Middle frontal gyrus (tissue), 1 donor: ENCODE results near the gene BEST1.

Source experiments
- DNase-seq: peaks from one replicate; pipeline ENCODE4 v3.0.0-alpha.2; 2015; ENCODE audit warnings: low spot score; ENCODE audit errors: extremely low spot score

The BEST1 gene

GRCh38 chr11:61950035-61950547 lies at the start of gene BEST1:
Gene BEST1 (plus strand): TSS chr11:61950351. CDS start chr11:61951807, 1,456 bp downstream.
- DNase-seq: no peak

- no peak for DNase-seq
These were observed 48.8 kb upstream of the BEST1 start for GRCh38 chr11:61901397-61901796.

- DNase-seq: no peak
These were observed 47.8 kb upstream of the BEST1 start for GRCh38 chr11:61902313-61902712.

GRCh38 chr11:61903845-61904244 lies 46.3 kb upstream of the BEST1 start:
- DNase-seq: no peak

DNA sequence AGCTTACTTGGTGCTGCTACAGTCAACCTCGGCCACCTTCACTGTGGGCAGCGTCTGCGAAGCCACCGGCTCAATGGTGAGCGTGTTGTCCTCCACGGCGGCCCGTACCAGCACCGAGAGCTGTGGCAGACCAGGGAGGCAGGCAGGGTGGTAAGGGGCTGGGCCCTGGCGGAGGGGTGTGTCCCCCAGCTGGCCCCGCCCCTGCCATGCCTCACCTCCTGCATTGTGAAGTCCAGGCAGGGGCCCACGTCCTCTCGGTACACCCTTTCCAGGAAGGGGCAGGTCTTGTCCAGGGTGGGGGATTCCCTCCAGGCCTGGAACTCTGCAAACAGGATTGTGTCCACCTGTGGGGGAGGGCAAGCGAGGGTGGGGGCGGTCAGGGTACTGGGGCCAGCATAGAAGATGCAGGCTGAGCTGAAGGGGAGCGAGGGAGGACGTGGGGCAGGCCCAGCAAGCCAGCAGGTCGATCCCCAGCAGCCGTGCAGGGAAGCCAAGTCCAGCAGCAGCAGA lies 45.6 kb upstream of the BEST1 start:
- DNase-seq: no peak

GRCh38 chr11:61905067-61905696 lies 45.0 kb upstream of the BEST1 start:
- DNase-seq: no peak

GRCh38 chr11:61905801-61906521 lies 44.2 kb upstream of the BEST1 start:
- DNase-seq: no peak

GRCh38 chr11:61906522-61906909 lies 43.6 kb upstream of the BEST1 start:
- DNase-seq: no peak

GRCh38 chr11:61907282-61907681 lies 42.9 kb upstream of the BEST1 start:
- DNase-seq: no peak

DNA sequence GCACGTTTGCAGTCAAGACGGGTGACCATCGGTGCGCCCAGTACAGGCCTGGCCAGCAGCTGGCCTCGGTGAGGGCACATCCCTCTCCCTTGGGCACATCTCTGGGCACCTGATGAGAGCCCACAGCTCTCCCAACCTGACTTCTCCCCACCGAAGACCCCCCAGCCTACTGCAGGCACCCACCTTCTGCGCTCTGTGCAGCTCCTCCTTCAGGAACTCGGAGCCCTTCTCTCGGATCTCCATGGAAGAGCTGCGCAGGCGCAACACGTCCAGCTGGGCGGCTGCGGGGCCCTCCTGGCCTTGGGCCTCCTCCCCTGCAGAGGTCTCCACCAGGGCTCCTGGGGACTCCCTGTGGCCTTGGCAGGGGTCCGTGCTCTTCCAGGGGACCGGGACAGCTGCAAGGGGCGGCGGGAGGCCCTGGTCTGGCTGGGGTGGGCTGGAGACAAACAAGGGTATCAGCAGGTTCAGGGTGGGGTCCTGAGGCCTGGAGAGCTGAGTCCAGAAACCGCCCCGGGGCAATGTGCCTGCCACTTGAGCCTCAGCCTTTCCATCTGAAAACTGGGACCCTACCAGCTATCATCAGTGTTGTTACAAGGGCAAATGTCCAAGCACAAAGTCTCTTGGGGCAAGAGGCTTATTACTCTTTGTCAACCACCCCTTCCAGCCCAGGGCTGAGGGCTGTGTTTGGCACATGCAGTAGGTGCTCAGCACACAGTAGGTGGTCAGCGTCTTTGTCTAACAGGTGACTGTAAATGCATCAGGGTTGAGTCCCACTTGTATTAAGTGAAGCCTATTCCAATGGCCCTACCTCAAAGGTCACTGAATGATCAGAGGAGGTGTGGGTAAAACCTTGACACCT lies 42.1 kb upstream of the BEST1 start:
- no peak for DNase-seq

- no peak for DNase-seq
These were observed 41.3 kb upstream of the BEST1 start for GRCh38 chr11:61908730-61909316.

DNA sequence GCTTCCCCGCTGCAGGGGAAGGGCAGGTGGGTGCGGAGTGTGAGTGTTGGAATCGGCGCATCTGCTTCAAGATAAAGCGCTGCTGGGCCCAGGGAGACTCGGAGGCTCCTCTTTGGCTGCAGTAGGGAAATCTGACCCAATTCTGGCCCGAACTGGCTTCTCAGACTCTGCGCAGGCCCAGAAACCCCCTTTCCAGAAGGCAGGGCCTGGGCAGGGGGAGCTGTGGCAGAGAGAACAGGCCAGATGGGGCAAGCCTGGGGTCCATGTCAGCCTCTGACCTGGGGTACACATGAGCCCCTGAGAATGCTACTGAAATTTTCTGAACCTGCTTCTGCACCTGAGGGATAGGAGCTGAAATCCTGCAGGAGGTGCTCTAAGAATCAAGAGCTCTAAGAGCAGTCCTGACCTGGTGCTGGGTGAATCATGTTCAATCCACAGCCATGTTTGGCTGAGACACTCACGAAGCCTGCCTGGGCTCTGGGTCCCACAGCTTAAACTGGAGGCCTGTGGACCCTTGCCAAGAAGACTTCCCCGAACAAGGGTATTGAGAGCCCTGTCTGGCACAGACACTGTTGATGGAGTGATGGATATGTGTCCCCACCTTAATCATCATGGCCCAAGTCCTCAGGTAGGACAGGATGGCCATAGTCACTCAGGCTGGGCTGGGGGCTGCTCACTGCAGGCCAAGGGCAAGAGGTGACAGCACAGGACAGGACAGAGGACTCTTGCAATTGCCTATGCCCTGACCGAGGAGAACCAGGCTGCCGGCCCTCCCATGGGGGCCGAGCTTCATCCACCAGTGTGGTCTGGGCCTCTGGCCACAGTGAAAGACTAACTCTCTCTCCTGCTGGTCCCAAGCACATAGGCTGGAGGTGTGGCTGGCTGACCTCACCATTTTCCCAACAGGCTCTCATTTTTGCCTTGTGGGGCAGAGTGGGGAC lies 39.7 kb upstream of the BEST1 start:
- DNase-seq: no peak

DNA sequence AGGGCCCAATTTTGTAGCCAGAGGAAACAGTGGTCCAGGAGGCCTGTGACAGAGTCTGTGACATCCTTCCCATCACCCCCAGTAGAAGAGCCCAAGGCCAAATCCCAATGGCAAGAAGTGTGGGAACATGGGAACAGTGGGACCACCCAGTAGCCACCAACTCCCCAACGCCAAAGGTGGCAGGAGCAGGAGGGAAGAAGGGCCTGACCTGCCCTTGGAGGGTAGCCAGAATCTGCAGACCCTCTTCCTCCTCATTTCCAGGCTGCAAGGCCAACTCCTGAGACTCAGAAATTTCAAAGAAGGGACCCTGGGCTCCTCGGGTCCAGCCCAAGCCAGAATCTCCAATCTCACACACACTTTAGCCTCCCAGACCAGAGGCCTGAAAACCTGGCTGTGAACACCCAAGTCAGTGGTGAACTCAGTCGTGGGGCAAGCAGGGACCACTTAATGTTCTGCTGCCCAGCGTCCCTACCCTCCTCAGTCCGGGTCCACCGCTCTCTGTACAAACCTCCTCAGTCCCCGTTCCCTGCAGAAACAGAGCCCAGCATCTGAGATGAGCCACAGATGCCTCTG lies 38.9 kb upstream of the BEST1 start:
- no peak for DNase-seq

DNA sequence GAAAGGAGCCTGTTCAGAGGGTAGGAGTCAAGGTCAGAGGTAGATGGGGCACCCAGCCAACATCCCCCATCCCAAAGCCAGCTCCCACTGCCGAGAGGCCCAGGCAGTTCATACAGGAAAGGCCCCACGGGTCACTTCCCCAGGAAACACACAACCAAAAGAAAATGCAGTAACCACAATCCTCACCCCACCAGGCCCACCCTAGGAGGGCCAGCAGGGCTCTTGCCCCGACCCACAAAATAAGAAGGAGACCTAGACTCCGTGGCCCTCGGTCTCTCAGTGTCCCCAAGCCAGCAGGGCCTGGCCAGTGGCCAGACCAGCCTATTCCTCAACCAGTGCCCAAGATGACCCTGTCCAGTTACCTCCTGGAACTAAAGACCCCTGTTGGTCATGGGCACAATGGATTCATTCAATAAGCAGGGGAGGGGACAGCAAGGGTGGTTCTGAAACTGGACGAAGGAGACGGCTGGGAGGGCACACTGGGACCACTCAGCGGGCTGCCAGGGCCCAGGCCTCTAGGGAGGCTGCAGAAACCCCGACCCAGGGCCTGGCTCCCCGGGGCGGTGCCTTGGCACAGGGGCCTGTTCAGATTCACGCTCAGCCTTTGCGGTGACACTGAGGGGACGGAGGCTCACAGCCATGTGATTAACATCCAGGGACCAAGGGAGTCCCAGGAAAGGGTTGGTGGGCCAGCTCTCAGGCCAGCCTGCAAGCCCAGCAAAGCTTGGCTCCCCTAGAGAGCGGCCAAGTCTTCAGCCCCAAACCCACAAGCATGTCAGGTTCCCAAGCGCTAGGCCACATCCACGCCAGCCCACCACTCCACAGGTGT lies 38.2 kb upstream of the BEST1 start:
- no peak for DNase-seq

DNA sequence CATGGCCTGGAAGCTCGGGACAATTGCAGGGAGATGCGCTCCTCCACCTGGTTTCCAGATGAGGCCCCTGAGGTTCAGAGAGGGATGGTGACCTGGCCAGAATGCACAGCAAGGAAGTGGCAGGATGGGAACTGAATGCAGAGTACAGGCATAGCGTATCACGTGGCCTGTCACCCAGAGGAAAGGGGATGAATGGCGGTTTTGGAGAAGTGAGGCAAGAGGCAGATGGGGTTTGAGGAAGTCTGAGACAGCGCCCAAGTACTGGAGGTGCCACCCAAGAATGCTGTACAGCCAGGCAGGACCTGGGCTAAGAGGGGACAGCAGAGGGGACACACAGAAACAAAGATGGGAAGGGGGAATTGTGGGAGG lies 37.6 kb upstream of the BEST1 start:
- no peak for DNase-seq

DNA sequence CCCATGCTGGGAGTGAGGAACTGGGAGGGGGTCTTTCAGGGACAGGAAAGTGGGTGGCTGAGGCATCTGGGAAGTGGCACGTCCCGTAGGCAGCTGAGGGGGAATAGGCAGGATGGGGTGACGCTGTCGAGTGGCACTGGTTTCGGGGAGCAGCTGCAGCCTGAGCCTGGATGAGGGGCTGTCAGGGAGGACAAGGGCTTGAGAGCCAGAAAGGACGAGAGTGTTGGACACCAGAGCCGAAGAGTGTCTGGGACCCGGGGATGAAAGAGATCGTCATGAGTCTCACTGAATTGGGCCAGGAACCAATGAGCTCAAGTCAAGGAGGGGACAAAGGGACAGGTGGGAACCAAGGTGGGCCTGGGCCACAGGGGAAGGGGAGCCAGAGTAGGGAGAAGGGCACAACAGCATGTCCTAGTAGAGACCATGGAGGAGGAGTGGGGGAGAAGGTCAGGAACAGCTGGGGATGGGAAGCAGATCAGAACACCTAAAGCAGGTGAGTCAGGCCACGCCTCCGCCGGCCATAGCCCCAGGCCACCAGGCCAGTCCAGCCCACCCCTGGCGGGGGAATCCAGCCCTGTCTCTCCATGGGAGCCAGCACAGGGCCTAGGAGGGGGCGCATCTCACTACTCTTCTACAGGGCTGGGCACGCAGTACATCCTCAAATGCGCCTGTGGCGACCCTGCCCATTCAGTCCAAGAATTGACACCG lies 37.0 kb upstream of the BEST1 start:
- no peak for DNase-seq

DNA sequence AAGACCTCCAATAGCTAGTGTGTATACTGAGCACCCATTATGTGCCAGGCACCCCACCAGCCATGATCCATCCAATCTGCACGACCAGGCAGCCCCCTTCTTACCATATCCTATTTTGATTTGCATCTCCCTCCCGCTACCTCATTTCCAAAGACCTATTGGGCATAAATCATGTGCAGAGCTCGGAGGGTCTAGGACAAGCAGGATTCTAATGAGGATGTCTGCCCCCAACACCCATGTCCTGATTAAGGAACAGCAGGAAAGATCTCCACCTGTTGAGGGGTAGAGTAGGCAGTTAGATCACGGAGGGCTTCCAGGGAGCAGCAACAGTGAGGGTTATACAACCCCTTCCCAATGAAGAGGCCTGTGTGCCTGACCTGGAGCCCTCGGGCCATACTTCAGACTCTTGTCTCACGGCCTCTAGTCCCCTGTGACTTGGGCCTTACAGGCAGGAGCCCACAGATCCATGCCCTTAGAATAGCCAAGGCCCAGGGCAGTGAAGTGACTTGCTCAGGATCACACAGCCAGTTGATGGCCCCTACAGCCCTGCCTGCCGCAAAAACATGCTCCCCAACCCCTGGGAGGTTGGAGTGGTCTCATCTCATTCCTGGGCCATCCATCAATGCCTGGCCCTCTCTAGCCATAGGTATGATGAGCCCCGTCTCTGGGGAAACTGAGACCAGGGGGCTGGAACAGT lies 36.3 kb upstream of the BEST1 start:
- no peak for DNase-seq
